ENCODE data around the gene ZCCHC24. TPM values are rescaled to one million over a fixed set of nuclear protein-coding genes. Genes with fewer than 3 reads are reported as not detected.

ZCCHC24 gene
- total RNA-seq, 3 donors from 2014 or later (not counting 1 experiment from before 2014, with no cell fraction given), result 2.8 to 4.0 (median 3.6) TPM

DNA sequence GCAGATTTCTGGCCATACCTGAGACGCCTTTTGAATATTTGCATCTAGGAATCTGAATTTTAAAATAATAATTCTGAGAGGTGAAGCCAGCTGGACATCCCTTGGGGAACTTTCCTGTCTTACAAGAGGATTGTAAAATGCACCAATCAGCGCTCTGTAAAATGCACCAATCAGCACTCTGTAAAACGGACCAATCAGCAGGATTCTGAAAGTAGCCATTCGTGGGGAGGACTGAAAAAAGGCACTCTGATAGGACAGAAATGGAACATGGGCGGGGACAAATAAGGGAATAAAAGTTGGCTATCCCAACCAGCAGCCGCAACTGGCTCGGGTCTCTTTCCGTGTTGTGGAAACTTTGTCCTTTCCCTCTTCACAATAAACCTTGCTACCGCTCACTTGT is 88.2 kb downstream of the ZCCHC24 start:
- H3K4me3 ChIP-seq (ENCODE audit: low read length), result no peak overlapping the region
- H3K36me3 Mint-ChIP-seq, result no peaks in the 10 kb centered on the region
- ATAC-seq, result no peak
- TF ChIP-seq, protein P1, sequence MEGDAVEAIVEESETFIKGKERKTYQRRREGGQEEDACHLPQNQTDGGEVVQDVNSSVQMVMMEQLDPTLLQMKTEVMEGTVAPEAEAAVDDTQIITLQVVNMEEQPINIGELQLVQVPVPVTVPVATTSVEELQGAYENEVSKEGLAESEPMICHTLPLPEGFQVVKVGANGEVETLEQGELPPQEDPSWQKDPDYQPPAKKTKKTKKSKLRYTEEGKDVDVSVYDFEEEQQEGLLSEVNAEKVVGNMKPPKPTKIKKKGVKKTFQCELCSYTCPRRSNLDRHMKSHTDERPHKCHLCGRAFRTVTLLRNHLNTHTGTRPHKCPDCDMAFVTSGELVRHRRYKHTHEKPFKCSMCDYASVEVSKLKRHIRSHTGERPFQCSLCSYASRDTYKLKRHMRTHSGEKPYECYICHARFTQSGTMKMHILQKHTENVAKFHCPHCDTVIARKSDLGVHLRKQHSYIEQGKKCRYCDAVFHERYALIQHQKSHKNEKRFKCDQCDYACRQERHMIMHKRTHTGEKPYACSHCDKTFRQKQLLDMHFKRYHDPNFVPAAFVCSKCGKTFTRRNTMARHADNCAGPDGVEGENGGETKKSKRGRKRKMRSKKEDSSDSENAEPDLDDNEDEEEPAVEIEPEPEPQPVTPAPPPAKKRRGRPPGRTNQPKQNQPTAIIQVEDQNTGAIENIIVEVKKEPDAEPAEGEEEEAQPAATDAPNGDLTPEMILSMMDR (IDR thresholded peaks at IDR 0.05), result no peak
- H3K27me3 ChIP-seq (ENCODE audit: control insufficient read depth, insufficient read depth, low read length), result no peaks in the 10 kb centered on the region
- H3K4me3 Mint-ChIP-seq, result no peak overlapping the region
- WGBS (ENCODE audit: insufficient coverage), result 99% methylated on average over 9 of the region's 9 CpGs
- H3K9me3 Mint-ChIP-seq, result no peaks in the 10 kb centered on the region
- intact Hi-C loops (cut with micrococcal nuclease), result no loop called here
- no peak overlapping the region for H3K27ac ChIP-seq (ENCODE audit: low read length)
- H3K27me3 Mint-ChIP-seq (ENCODE audit: low read depth in 2 of 2), result no peaks in the 10 kb centered on the region
- peak in 1 of 2 donors; percentile 0 for DNase-seq
- peaks cover 32% of the 10 kb centered on the region for H3K36me3 ChIP-seq (ENCODE audit: control insufficient read depth, insufficient read depth, low read length)
- no peaks in the 10 kb centered on the region for H3K9me3 ChIP-seq (ENCODE audit: control insufficient read depth, insufficient read depth, low read length)
- H3K27ac Mint-ChIP-seq, result no peak overlapping the region
- peaks cover 29% of the 10 kb centered on the region for H3K4me1 ChIP-seq (ENCODE audit: control insufficient read depth, insufficient read depth, low read length)
- H3K4me1 Mint-ChIP-seq, result peaks cover 33 to 35% of the 10 kb centered on the region in 2 donors

DNA sequence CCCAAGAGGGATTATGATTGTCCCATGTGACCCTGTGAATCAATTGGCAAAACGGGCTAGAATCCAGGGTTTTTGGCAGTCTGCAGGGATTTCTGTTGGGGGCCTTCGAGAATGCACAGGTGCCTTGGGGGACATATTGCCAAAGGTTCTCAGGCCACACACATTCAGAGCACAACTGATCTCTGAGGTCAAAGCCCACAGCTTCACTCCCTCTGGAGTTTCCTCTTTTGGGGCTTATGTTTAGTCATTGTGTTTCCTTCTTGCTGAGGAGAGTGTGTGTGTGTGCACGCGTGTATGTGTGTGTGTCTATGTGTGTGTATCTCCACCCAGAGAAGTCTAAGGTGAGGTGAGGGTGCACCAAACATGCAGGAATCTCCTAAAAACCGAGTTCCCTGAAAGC is 89.3 kb downstream of the ZCCHC24 start:
- Histone ChIP-seq H3K36me3 (ENCODE audit: control insufficient read depth, insufficient read depth, low read length) (peaks cover 38% of the 10 kb centered on the region), H3K9me3 (ENCODE audit: control insufficient read depth, insufficient read depth, low read length) (no peaks in the 10 kb centered on the region), H3K4me3 (ENCODE audit: low read length) (no peak overlapping the region), H3K4me1 (ENCODE audit: control insufficient read depth, insufficient read depth, low read length) (peaks cover 29% of the 10 kb centered on the region), H3K27me3 (ENCODE audit: control insufficient read depth, insufficient read depth, low read length) (no peaks in the 10 kb centered on the region), H3K27ac (ENCODE audit: low read length) (no peak overlapping the region)
- Mint-ChIP-seq H3K9me3 (no peaks in the 10 kb centered on the region), H3K4me3 (no peak overlapping the region), H3K27ac (no peak overlapping the region), H3K27me3 (ENCODE audit: low read depth in 2 of 2) (no peaks in the 10 kb centered on the region), H3K4me1 (peaks cover 28% of the 10 kb centered on the region in 2 donors), H3K36me3 (no peaks in the 10 kb centered on the region)
- TF ChIP-seq, protein P1 (IDR thresholded peaks at IDR 0.05), result no peak
- DNase-seq, result no peak
- peak in 2 of 3 donors; percentile 19 to 62 for ATAC-seq
- 62% methylated on average over 5 of the region's 5 CpGs for WGBS (ENCODE audit: insufficient coverage)
- intact Hi-C loops (cut with micrococcal nuclease), result no loop called here

DNA sequence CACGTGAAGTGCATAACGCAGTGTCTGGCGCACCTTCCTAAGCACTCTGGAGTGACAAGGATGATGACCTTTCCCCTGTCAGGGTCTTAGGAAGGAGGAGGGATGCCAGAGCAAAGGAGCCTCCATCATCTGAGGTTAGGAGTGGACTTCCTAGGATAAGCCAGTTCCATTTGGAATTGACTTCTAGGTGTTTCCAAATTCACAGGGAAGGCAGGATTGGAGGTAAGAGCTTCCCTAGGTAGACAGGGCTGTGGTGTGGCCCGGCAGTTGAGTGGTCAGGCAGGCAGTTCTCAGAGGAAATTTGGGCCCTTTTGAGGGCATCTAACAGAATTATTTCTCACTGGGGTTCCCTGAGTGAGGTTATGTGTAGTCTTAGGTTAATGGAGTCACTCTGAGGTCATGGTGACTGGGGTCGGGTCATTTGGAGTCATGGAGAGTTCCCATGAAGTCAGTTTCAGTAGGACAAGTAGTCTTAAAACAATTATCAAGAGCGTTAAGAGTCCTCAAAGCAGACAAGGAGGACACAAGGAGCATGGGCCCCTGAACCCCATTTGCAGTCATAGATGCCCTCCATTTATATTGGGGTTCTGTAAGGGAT is 89.9 kb downstream of the ZCCHC24 start:
- no peak overlapping the region for H3K27ac Mint-ChIP-seq
- H3K4me1 ChIP-seq (ENCODE audit: control insufficient read depth, insufficient read depth, low read length), result peaks cover 29% of the 10 kb centered on the region
- no peak overlapping the region for H3K27ac ChIP-seq (ENCODE audit: low read length)
- whole genome bisulfite sequencing (ENCODE audit: insufficient coverage), result 79% methylated on average over 6 of the region's 6 CpGs
- ATAC-seq, result no peak
- no peaks in the 10 kb centered on the region for H3K27me3 Mint-ChIP-seq (ENCODE audit: low read depth in 2 of 2)
- H3K4me3 ChIP-seq (ENCODE audit: low read length), result no peak overlapping the region
- no peaks in the 10 kb centered on the region for H3K9me3 Mint-ChIP-seq
- H3K4me1 Mint-ChIP-seq, result peaks cover 26 to 28% of the 10 kb centered on the region in 2 donors
- H3K4me3 Mint-ChIP-seq, result no peak overlapping the region
- H3K36me3 ChIP-seq (ENCODE audit: control insufficient read depth, insufficient read depth, low read length), result peaks cover 43% of the 10 kb centered on the region
- intact Hi-C loops (cut with micrococcal nuclease), result no loop called here
- TF ChIP-seq, protein P1 (IDR thresholded peaks at IDR 0.05), result no peak
- no peaks in the 10 kb centered on the region for H3K27me3 ChIP-seq (ENCODE audit: control insufficient read depth, insufficient read depth, low read length)
- H3K9me3 ChIP-seq (ENCODE audit: control insufficient read depth, insufficient read depth, low read length), result no peaks in the 10 kb centered on the region
- no peak for DNase-seq
- no peaks in the 10 kb centered on the region for H3K36me3 Mint-ChIP-seq

DNA sequence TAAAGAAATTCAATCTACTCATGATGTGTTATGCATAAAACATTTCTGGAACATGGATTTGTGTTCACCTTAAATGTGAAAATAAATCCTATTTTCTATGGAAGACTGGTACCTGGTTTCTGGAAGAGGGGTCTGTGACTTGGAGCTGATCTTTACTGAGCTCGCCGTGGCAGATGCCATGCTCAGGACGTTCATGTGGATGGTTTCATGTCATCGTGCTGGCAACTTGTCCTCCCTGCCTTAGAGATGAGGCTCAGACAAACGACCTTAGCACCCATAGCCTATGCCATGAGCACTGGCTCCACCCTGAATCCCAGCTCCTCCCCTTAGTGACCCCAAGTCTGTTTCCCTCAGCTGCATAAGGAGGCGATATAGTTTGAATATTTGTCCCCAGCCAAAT is 90.8 kb downstream of the ZCCHC24 start:
- Histone ChIP-seq H3K27me3 (ENCODE audit: control insufficient read depth, insufficient read depth, low read length) (no peaks in the 10 kb centered on the region), H3K36me3 (ENCODE audit: control insufficient read depth, insufficient read depth, low read length) (peaks cover 52% of the 10 kb centered on the region), H3K9me3 (ENCODE audit: control insufficient read depth, insufficient read depth, low read length) (no peaks in the 10 kb centered on the region), H3K27ac (ENCODE audit: low read length) (no peak overlapping the region), H3K4me3 (ENCODE audit: low read length) (no peak overlapping the region), H3K4me1 (ENCODE audit: control insufficient read depth, insufficient read depth, low read length) (peaks cover 32% of the 10 kb centered on the region)
- Mint-ChIP-seq H3K4me3 (no peak overlapping the region), H3K27ac (no peak overlapping the region), H3K9me3 (no peaks in the 10 kb centered on the region), H3K27me3 (ENCODE audit: low read depth in 2 of 2) (no peaks in the 10 kb centered on the region), H3K36me3 (no peaks in the 10 kb centered on the region), H3K4me1 (peaks cover 30 to 33% of the 10 kb centered on the region in 2 donors)
- no peak for ATAC-seq
- TF ChIP-seq, protein P1 (IDR thresholded peaks at IDR 0.05), result no peak
- WGBS (ENCODE audit: insufficient coverage), result 89% methylated on average over 6 of the region's 6 CpGs
- DNase-seq, result no peak
- intact Hi-C loops (cut with micrococcal nuclease), result no loop called here

Data from natural killer cell (primary cell).